ENCODE data around the gene CLUH.
"Not testable (repeated sequence)": the region's sequence is repeated elsewhere in the genome, so short reads cannot be mapped to it uniquely, and the experiment has no call there.

Gene CLUH

DNA sequence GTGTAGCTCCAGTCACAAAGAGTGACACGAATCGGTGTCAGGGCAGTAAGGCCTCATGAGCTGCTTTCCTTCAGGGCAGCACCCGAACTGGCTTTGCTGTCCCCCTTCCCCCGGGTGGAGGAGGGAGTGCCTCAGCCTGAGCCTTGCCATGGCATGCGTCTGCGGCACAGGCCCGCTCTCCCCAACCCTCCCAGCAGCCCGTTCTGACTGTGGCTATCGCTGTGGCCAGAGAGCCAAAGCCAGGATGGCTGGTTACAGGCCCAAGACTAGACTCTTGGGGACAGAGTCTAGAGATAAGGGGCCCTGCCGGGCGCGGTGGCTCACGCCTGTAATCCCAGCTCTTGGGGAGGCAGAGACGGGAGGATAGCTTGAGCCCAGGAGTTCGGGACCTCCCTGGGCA, 25.9 kb downstream of the CLUH start:
- no peak for DNase-seq

DNA sequence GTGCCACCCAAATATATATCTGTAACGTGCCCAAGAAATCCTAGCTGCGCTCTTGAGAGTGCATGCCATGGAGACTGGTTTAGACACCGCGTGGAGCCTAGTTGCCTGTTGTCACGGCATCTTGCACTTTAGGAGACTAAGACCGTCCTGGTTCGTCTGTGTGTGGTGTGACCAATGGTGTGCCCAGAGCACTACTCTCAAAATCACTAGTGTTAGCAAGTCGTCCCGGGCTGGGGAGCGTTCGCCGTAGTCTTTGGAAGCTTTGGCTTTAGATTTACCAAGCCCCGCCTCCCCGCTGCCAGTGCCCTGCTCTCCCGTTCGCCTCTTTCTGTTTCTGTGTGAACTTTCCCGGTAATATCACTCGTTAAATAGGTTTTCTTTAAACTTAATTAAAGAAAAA, 27.0 kb downstream of the CLUH start:
- no peak for DNase-seq

DNA sequence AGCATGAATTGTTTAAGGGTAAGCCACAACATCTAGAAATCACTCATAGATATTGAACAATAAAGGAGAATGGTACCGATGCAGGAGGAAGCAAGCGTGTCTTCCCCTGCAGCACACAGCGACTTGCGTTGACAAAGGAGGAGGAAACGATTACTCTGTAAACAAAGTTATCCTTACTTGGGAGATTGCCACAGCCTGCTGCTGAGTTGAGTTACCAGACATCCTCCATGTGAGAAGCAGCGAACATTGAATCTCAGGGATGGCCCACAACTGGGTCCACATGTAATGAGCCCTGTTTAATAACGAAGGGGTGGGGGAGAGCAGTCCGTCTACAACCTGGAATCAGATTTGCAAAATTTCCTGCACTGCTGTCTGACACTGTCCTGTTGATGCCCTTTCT, 27.7 kb downstream of the CLUH start:
- no peak for DNase-seq

DNA sequence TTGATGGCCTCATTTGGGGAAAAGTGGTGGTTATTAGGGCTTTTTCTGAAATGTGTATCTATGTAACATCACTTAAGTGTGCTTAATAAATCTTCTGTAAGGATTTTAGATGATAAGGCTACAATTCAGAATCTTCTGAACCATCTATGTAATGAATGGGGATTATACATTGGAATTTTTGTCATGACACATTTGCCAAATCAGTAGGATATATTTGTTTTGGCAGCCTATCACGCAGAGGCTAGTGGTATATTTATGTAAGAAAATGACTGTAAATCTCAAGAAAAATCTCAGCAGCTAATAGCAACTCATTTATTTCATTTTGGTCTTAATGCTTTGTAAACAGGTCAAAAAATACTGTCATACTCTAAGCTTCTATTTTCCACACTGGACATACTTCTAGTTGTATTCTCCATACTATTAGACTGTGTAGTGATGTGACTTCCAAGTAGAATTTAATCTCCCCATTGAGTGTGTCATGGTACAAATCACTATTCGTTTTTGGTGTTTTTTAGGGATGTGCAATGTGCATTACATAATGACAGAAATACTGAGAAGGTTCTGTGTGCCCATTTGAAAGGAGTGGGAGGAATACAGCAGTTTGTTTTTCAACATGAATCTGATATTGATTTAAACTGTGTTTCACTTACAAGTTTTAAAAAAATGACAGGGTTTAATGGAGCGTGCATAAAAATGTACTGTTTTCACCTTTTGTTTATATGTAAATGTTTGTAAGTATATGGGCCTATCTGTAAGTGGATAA, 29.2 kb downstream of the CLUH start:
- no peak for DNase-seq

DNA sequence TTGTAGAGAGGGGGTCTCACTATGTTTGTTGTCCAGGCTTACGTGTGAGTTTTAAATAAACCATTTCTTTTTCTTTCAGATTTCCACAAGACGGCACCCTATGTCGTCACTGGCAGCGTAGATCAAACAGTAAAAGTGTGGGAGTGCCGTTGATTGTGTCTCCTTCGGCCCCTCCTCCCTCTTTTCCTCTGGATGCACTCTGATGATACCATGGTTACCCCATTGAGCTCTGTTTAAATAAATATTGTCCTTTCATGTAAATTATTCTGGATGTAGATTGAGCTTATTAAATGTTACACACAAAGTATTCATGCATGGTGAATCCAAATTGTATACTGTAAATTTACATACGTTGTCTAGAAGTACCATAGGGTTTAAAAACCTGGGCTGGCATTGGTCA, 29.9 kb downstream of the CLUH start:
- DNase-seq: no peak

DNA sequence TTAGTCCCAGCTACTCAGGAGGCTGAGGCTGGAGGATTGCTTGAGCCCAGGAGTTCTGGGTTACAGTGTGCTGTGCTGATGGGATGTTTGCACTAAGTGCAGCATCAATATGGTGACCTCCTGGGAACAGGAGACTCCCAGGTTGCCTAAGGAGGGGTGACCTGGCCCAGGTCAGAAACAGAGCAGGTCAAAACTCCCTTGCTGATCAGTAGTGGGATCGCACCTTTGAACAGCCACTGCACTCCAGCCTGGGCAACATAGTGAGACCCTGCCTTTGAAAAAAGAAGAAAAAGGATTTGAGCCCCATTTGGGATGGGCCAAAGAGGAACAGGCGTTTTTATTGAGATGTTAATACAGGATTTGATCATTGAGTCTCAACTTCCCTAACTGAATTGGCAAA, 30.6 kb downstream of the CLUH start:
- no peak for DNase-seq

DNA sequence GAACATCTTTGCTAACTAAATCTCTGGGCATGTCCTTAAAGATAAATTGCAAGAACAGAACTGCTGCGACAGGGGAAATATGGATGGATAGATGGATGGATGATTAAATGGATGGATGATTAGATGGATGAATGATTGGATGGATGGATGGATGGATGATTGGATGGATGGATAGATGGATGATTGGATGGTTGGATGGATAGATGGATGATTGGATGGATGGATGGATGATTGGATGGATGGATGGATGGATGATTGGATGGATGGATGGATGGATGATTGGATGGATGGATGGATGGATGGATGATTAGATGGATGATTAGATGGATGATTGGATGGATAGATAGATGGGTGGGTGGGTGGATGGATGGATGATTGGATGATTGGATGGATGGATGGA, 32.3 kb downstream of the CLUH start:
- DNase-seq: not testable (repeated sequence)

DNA sequence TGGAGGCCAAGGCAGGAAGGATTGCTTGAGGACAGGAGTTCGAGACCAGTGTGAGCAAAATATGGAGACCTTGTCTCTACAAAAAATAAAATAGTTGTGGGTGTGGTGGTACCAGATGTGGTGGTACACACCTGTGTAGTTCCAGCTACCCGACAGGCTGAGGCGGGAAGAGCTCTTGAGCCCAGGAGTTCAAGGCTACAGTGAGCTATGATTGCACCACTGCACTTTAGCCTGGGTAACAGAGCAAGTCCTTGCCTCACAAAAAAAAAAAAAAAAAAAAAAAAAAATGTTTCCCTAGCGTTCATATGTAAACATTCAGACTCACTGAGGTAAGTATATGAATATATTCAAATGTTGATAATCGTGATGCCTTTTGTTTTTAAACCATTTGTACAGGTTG, 39.5 kb downstream of the CLUH start:
- no peak for DNase-seq

DNA sequence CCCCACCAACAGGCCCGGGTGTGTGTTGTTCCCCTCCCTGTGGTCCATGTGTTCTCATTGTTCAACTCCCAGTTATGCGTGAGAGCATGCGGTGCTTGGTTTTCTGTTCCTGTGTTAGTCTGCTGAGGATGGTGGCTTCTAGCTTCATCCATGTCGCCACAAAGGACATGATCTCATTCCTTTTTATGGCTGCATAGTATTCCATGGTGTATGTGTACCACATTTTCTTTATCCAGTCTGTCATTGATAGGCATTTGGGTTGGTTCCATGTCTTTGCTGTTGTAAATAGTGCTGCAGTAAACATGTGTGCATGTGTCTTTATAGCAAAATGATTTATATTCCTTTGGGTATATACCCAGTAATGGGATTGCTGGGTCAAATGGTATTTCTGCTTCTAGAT, 51.2 kb downstream of the CLUH start:
- not testable (repeated sequence) for DNase-seq

DNA sequence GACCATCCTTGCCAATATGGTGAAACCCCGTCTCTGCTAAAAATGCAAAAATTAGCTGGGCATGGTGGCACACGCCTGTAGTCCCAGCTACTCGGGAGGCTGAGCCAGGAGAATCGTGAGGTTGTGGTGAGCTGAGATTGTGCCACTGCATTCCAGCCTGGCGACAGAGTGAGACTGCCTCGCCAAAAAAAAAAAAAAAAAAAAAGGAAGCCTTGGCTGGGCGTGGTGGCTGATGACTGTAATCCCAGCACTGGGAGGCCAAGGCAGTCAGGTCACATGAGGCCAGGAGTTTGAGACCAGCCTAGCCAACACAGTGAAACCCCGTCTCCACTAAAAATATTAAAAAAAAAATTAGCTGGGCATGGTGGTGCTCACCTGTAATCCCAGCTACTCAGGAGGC, 52.2 kb downstream of the CLUH start:
- not testable (repeated sequence) for DNase-seq

DNA sequence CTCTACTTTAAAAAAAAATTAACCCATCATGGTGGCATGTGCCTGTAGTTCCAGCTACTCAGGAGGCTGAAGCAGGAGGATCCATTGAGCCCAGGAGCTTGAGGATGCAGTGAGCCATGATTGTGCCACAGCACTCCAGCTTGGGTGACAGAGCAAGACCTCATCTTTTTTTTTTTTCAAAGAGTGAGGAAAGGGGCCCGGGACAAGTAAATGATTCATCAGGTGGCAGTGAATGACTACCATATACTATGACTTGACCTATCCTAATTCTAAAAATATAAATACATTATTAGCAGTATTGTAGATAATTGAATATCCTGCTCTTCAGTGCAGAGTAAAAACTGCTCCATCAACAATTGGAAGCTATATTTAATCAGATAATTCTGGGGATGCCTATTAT, 55.3 kb downstream of the CLUH start:
- no peak for DNase-seq

DNA sequence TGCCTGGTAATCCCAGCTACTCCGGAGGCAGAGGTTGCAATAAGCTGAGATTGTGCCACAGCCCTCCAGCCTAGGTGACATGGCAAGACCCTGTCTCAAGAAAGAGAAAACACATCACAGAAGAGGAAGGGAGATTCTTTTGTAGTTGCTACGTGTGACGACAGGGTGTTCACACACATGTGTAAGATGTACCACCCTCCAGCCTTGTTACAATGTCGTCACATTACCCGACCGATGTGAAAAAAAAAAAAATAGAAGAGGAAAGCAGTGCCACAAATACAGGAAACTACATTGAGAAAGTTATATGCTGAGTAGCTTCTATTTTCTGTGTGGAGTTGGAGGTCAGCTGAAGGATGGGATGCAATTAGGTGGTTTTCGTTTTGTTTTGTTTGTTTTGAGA, 56.0 kb downstream of the CLUH start:
- no peak for DNase-seq

DNA sequence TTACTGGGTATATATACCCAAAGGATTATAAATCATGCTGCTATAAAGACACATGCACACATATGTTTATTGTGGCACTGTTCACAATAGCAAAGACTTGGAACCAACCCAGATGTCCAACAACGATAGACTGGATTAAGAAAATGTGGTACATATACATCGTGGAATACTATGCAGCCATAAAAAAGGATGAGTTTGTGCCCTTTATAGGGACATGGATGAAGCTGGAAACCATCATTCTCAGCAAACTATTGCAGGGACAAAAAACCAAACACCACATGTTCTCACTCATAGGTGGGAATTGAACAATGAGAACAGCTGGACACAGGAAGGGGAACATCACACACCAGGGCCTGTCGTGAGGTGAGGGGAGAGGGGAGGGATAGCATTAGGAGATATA, 58.7 kb downstream of the CLUH start:
- DNase-seq: not testable (repeated sequence)

DNA sequence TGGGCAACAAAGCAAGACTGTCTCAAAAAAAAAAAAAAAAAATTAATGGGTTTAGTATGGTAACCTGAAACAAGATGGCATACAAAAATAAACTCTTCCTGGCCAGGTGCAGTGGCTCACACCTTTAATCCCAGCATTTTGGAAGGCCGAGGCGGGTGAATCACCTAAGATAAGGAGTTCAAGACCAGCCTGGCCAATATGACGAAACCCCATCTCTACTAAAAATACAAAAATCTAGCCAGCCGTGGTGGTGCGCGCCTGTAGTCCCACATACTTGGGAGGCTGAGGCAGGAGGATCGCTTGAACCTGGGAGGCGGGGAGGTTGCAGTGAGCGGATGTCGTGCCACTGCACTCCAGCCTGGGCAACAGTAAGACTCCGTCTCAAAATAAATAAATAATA, 62.4 kb downstream of the CLUH start:
- no peak for DNase-seq

DNA sequence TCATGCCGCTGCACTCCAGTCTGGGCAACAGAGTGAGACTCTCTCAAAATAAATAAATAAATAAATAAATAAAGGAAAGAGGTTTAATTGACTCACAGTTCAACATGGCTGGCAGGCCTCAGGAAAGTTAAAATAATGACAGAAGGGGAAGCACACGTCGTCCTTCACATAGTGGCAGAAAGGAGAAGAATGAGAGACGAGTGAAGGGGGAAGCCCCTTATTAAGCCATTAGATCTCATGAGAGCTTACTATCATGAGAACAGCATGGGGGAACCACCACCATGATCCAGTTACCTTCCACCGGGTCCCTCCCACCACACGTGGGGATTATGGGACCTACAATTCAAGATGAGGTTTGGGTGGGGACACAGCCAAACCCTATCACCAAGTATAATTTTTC, 63.6 kb downstream of the CLUH start:
- no peak for DNase-seq

DNA sequence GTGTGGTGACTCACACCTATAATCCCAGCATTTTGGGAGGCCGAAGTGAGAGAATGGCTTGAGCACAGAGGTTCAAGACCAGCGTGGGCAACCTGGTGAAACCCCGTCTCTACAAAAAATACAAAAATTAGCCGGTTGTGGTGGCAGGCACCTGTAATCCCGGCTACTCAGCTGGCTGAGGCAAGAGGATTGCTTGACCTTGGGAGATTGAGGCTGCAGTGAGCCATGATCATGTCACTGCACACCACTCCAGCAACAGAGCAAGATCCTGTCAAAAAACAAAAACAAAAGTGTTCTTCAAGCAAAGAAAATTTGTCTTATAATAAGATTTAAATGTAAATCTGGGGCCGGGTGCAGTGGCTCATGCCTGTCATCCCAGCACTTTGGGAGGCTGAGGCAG, 66.6 kb downstream of the CLUH start:
- DNase-seq: no peak
